Left lung (tissue), 10 donors: ENCODE measurements around the gene ERO1B. TPM values are rescaled to one million over a fixed set of nuclear protein-coding genes. Genes with fewer than 3 reads are reported as not detected.

ENCODE experiments used
- ATAC-seq: fragments of 200-7000 bp; cut with Tn5 transposase; one replicate; pipeline ENCODE4 v1.9.1; 2020; ENCODE audit warnings: moderate library complexity
- DNase-seq, 4 donors: peaks; one replicate each; pipeline ENCODE4 v3.0.0-alpha.2; 2013 to 2020
- H3K27ac ChIP-seq, 2 donors: fragments of 200-600 bp; sonication (generic) in 1 of 2; one replicate each; pipeline versions ENCODE4 v1.5.0 to v1.8.0; 2020 to 2021
- H3K27me3 ChIP-seq, 2 donors: fragments of 200-600 bp; sonication (generic) in 1 of 2; one replicate each; pipeline versions ENCODE4 v1.5.0 to v1.8.0; 2020 to 2021
- H3K36me3 ChIP-seq, 2 donors: fragments of 200-600 bp; sonication (generic) in 1 of 2; one replicate each; pipeline versions ENCODE4 v1.5.0 to v1.8.0; 2020 to 2021
- H3K4me1 ChIP-seq, 2 donors: fragments of 200-600 bp; one replicate each; pipeline ENCODE4 v1.8.0; 2021
- H3K4me3 ChIP-seq, 2 donors: fragments of 200-600 bp; sonication (generic) in 1 of 2; one replicate each; pipeline versions ENCODE4 v1.5.0 to v1.8.0; 2020 to 2021; ENCODE audit warnings: mild to moderate bottlenecking in 1 of 2
- H3K9me3 ChIP-seq, 2 donors: fragments of 200-600 bp; sonication (generic) in 1 of 2; one replicate each; pipeline versions ENCODE4 v1.5.0 to v1.8.0; 2020 to 2021
- CTCF ChIP-seq, 2 donors: fragments of 200-600 bp; sonication (generic) in 1 of 2; IDR thresholded peaks; one replicate each; pipeline versions ENCODE4 v1.5.0 to v1.8.0; 2021; ENCODE audit warnings: antibody characterized with exemption in 2 of 2
- intact Hi-C, 2 donors: fragments of 100-400 bp; cut with DNase I; formaldehyde crosslinking; loops; one replicate each; pipeline versions ENCODE4 v1.11.2 to v1.14.2; 2022
- polyA plus RNA-seq, 6 donors: library from polyadenylated mRNA; unstranded; fragments of 120-200 nt; gene quantifications; one replicate each; pipeline ENCODE4 v1.2.1, GENCODE V29; 2013; ENCODE audit not compliant: insufficient read length in 6 of 6
- total RNA-seq, 2 donors: library from RNA; stranded (reverse); fragmentation: NEBNext Ultra II Directional; extraction: Animal tissue kit (Norgen Biotek cat#: 25700); gene quantifications; one replicate each; pipeline ENCODE4 v1.2.1, GENCODE V29; 2021
- donor health status: DM: no; HTN: yes; CAD: no.
- donor health status: DM: no; HTN: no; CAD: no.

Gene ERO1B
- total and polyA plus RNA-seq, 8 donors = 5.8 to 11.1 (median 9.5) TPM

GRCh38 chr1:236257216-236257615 is 24.5 kb downstream of the ERO1B start:
- intact Hi-C loops = no loop called here
- ATAC-seq (no peak), DNase-seq (no peak)
- Histone ChIP-seq H3K36me3 (peaks cover 0 to 5% of the 10 kb centered on the region in 2 donors), H3K27me3 (no peaks in the 10 kb centered on the region), H3K4me3 (no peak overlapping the region), H3K4me1 (no peaks in the 10 kb centered on the region), H3K27ac (no peak overlapping the region), H3K9me3 (peaks cover 0 to 54% of the 10 kb centered on the region in 2 donors)
- TF ChIP-seq CTCF (IDR thresholded peaks at IDR 0.05) = no peak

DNA sequence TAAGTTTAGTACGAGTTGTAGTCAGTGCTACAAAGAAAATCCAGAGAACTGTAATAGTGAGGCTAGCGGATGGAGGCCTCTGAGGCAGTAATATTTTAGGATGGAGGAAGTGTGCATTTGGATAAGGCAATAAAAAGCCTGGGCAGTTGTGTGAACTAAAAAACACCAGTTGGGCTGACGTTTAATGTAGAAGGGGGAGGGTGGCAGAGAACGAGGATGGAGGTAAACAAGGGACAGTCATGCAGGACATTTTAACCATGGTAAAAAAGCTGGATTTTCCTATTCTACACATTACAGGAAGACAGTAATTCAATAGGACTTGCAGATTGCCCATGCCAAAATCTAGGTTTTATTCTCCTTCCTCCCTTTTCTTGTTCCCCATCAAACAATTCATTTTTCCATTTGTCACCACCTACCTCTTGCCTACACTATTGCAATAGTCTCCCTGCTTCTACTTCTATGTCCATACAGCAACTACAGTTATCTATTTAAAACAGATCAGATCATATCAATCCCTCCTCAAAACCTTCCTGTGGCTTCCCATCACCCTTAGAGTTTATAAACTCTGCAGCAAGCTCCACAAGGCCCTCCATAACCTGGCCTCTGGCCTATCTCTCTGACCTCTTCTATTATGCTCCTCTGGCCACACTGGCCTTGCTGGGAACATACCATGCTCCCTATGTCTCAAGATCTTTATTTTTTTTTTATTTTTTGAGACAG is 27.7 kb downstream of the ERO1B start:
- no peaks in the 10 kb centered on the region for H3K27me3 ChIP-seq
- DNase-seq (no peak), ATAC-seq (no peak)
- H3K36me3 ChIP-seq = no peaks in the 10 kb centered on the region
- no peak overlapping the region for H3K27ac ChIP-seq
- H3K4me1 ChIP-seq = no peaks in the 10 kb centered on the region
- H3K9me3 ChIP-seq = peaks cover 0 to 22% of the 10 kb centered on the region in 2 donors
- intact Hi-C loops = no loop called here
- TF ChIP-seq CTCF (IDR thresholded peaks at IDR 0.05) = no peak
- H3K4me3 ChIP-seq = no peak overlapping the region

- DNase-seq = no peak
- Histone ChIP-seq H3K4me3 (no peak overlapping the region), H3K4me1 (no peaks in the 10 kb centered on the region), H3K27me3 (no peaks in the 10 kb centered on the region), H3K9me3 (peaks cover 0 to 13% of the 10 kb centered on the region in 2 donors), H3K27ac (no peak overlapping the region), H3K36me3 (no peaks in the 10 kb centered on the region)
- TF ChIP-seq CTCF (IDR thresholded peaks at IDR 0.05) = no peak
- intact Hi-C loops = no loop called here
- no peak for ATAC-seq
Observed at GRCh38 chr1:236253119-236253518, 28.6 kb downstream of the ERO1B start.

DNA sequence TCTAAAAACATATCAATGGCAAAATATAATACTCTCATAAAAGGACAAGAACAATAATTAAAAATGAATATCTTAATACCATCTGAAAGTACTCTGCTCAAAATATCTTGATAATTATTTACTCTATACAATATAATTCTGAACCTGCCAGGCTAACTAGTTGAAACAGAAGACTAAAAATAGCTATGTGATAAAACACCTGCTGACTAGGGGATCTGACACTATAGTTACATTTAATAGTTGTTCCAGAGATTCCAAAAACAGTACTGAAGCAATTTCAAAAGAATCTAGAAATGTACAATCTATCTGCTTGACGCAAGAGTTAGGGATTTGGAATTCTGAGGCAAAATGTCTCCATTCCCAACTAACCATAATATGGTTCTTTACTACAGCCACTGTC is 30.2 kb downstream of the ERO1B start:
- intact Hi-C loops = no loop called here
- no peak for TF ChIP-seq CTCF (IDR thresholded peaks at IDR 0.05)
- ATAC-seq (no peak), DNase-seq (no peak)
- Histone ChIP-seq H3K27me3 (no peaks in the 10 kb centered on the region), H3K9me3 (no peaks in the 10 kb centered on the region), H3K36me3 (no peaks in the 10 kb centered on the region), H3K27ac (no peak overlapping the region), H3K4me3 (no peak overlapping the region), H3K4me1 (no peaks in the 10 kb centered on the region)

- H3K9me3 ChIP-seq = no peaks in the 10 kb centered on the region
- TF ChIP-seq CTCF (IDR thresholded peaks at IDR 0.05) = no peak
- H3K36me3 ChIP-seq = peaks cover 0 to 8% of the 10 kb centered on the region in 2 donors
- no peaks in the 10 kb centered on the region for H3K4me1 ChIP-seq
- intact Hi-C loops = no loop called here
- DNase-seq = no peak
- H3K4me3 ChIP-seq = no peak overlapping the region
- no peak overlapping the region for H3K27ac ChIP-seq
- H3K27me3 ChIP-seq = no peaks in the 10 kb centered on the region
- no peak for ATAC-seq
Observed at GRCh38 chr1:236247286-236247685, 34.5 kb downstream of the ERO1B start.
